ENCODE data around the gene PPP1CB. TPM values are rescaled to one million over a fixed set of nuclear protein-coding genes. Genes with fewer than 3 reads are reported as not detected.

The PPP1CB gene
- polyA plus RNA-seq, 1 donor: 178 TPM

DNA sequence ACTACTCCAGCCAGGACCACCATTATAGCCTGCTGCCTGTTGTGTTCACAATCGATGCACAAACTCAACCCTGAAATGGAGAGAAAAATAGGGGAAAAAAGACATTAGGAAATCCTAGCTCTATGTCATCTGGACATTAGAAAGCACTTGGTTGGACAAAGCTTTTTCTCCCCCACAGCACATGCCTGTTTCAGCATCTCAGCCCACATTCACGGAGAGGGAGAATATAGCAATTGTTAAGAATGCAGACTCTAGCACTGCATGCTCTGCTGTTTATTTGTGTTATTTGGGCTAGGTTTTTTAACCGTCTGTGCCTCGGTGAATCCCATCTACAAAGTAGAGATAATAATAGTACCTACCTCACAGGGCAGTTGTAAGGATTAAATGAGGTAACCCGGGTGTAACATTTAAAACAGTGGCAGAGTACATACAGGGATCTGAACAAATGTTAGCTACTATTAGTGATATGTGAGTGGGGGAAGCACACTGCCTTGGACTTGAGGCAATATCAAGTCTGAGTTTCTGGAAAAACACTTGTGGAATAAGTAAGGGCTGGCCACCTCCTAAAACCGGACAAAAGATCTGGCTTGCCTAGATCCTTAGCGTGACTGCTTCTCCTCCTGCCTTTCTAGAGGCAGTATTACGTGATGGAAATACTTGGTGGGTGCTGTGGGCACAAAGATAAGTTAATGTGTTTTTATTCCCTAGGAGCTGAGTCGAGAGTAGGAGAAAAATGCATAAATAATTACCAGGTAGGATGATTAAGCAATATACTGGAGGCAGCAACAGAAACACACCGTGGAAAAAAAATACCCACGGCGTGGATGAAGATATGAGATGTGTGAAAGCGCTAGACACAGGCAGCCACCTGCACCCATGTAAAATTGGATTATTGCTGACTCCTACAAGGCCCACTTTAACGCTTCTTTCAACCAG is 1.0 kb upstream of the PPP1CB start:
- Histone ChIP-seq H3K27me3 (ENCODE audit: control insufficient read depth, insufficient read depth, low read length) (no peaks in the 10 kb centered on the region), H3K4me1 (ENCODE audit: control insufficient read depth, insufficient read depth, low read length) (peaks cover 27% of the 10 kb centered on the region), H3K36me3 (ENCODE audit: control insufficient read depth, insufficient read depth, low read length) (no peaks in the 10 kb centered on the region), H3K27ac (ENCODE audit: low read length) (peak overlapping the region; percentile 96), H3K4me3 (ENCODE audit: low read length) (peak overlapping the region; percentile 53), H3K9me3 (ENCODE audit: control insufficient read depth, low read depth, low read length) (no peaks in the 10 kb centered on the region)
- 20% methylated on average over 5 of the region's 14 CpGs for WGBS (ENCODE audit: insufficient coverage, low lambda C conversion rate)
- peak in 1 of 2 donors; percentile 62 for DNase-seq

DNA sequence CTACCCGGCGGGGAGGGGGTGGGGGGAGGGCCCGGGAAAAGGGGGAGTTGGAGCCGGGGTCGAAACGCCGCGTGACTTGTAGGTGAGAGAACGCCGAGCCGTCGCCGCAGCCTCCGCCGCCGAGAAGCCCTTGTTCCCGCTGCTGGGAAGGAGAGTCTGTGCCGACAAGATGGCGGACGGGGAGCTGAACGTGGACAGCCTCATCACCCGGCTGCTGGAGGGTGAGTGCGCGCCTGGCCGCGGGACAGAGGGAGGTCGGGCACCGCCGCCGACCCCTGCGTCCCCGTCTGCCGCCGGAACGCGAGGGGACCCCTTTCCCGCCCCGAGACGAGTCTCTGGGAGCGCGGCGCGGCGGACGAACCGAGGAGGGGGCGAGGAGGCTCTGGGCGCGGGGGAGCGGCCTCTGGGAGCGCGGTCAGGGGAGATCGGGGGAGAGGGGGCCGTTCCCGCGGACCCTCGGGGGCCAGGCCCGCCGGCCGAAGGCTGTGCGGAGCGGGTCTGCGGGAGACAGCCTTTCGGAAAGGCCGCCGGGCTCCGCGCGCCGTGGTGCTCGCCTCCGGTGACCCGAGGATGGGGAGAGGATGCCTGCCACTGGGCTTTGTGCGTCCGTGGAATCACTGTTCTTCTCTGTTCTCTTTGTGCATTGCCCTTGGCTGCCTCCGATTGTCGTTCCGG is 463 bp downstream of the PPP1CB start:
- WGBS (ENCODE audit: insufficient coverage, low lambda C conversion rate): no CpG with 5 or more reads among the region's 78 CpGs
- Histone ChIP-seq H3K4me1 (ENCODE audit: control insufficient read depth, insufficient read depth, low read length) (peaks cover 27% of the 10 kb centered on the region), H3K27ac (ENCODE audit: low read length) (peak overlapping the region; percentile 96), H3K27me3 (ENCODE audit: control insufficient read depth, insufficient read depth, low read length) (no peaks in the 10 kb centered on the region), H3K36me3 (ENCODE audit: control insufficient read depth, insufficient read depth, low read length) (no peaks in the 10 kb centered on the region), H3K9me3 (ENCODE audit: control insufficient read depth, low read depth, low read length) (no peaks in the 10 kb centered on the region), H3K4me3 (ENCODE audit: low read length) (peak overlapping the region; percentile 87)
- DNase-seq: no peak

DNA sequence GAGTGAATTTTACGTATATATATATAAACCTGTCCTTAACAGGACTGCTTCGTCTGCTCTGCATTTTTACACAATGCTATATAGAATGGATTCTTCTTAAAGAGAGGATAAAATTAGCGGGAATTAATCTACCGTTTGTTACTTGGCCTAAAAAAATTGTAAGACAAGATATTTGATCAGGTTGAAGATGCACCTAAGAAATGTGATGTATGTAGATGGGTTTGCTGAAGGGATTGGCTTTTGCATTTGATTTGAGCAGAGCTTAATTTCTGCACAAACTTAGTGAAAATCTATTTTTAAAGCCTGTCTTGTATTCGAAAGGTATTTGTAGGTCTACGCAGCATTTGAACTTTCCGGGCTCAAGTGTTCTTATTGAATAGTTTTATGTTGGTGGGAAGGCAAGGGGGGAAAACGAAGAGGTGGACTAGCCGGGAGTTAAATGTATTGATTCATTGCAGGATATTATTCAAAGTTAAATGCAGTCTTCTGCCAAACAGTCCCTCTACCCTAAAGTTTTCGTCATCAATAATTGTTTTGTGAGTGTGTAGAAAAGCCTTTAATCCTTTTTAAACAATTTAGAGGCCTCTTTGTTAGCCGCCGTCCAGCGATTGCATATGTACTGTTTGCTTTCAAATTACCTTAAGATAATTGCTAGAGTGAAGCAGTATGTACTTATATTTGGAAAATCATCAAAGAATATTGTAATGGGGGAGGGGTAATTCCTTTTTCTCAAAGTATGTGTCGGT is 1.2 kb downstream of the PPP1CB start:
- DNase-seq: peak in 1 of 2 donors; percentile 42
- H3K4me1 ChIP-seq (ENCODE audit: control insufficient read depth, insufficient read depth, low read length): peaks cover 27% of the 10 kb centered on the region

DNA sequence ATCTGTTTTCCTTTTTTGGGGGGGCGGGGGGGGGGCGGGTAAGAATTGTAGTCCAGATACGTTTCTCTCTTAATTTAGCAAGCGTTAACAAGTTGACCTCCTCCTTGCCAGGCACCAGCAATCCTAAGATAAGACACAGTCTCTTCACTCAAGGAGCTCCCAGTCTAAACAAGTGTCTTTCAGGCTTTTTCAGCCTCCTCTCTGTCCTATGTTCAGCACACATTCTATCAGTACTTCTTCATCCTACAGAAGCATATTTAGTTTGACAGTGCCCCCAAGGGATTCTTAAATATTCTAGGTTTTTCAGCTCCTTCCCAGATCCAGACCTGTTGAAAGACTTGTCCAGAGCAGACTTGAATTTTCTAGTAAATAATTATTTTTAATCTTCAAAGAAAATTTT is 2.7 kb downstream of the PPP1CB start:
- H3K9me3 ChIP-seq (ENCODE audit: control insufficient read depth, low read depth, low read length): no peaks in the 10 kb centered on the region
- H3K27me3 ChIP-seq (ENCODE audit: control insufficient read depth, insufficient read depth, low read length): no peaks in the 10 kb centered on the region
- peak overlapping the region; percentile 87 for H3K4me3 ChIP-seq (ENCODE audit: low read length)
- peaks cover 12% of the 10 kb centered on the region for H3K36me3 ChIP-seq (ENCODE audit: control insufficient read depth, insufficient read depth, low read length)
- no CpG with 5 or more reads among the region's 4 CpGs for WGBS (ENCODE audit: insufficient coverage, low lambda C conversion rate)
- peak overlapping the region; percentile 17 for H3K27ac ChIP-seq (ENCODE audit: low read length)
- peaks cover 15% of the 10 kb centered on the region for H3K4me1 ChIP-seq (ENCODE audit: control insufficient read depth, insufficient read depth, low read length)
- peak in 1 of 2 donors; percentile 14 for DNase-seq

More for the DNA sequence above, 1.2 kb downstream of the PPP1CB start:
- no peaks in the 10 kb centered on the region for H3K36me3 ChIP-seq (ENCODE audit: control insufficient read depth, insufficient read depth, low read length)
- WGBS (ENCODE audit: insufficient coverage, low lambda C conversion rate): 0% methylated on average over 2 of the region's 14 CpGs
- H3K4me3 ChIP-seq (ENCODE audit: low read length): peak overlapping the region; percentile 87
- H3K9me3 ChIP-seq (ENCODE audit: control insufficient read depth, low read depth, low read length): no peaks in the 10 kb centered on the region
- no peaks in the 10 kb centered on the region for H3K27me3 ChIP-seq (ENCODE audit: control insufficient read depth, insufficient read depth, low read length)
- peak overlapping the region; percentile 96 for H3K27ac ChIP-seq (ENCODE audit: low read length)

DNA sequence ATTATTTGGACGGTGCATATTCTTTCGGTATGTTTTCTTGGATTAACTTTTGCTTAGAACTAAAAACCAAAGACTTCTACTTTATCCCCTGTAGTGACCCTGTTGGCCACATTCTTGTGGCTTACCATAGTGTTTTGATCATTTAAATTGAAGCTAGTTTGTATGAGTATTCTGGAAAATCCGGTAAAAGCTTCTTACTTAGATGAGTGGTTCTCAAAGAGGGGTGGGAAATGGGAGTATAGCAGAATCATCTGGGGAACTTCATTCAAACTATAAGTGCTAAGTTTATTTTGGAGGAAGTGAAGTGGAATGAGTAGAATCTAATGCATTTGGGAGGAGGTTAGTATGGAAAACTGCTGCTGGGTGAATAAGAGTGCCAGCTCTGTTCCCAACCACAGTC is 3.8 kb downstream of the PPP1CB start:
- 86% methylated on average over 2 of the region's 3 CpGs for WGBS (ENCODE audit: insufficient coverage, low lambda C conversion rate)
- Histone ChIP-seq H3K36me3 (ENCODE audit: control insufficient read depth, insufficient read depth, low read length) (peaks cover 15% of the 10 kb centered on the region), H3K27ac (ENCODE audit: low read length) (no peak overlapping the region), H3K4me3 (ENCODE audit: low read length) (no peak overlapping the region), H3K4me1 (ENCODE audit: control insufficient read depth, insufficient read depth, low read length) (peaks cover 4% of the 10 kb centered on the region), H3K27me3 (ENCODE audit: control insufficient read depth, insufficient read depth, low read length) (no peaks in the 10 kb centered on the region), H3K9me3 (ENCODE audit: control insufficient read depth, low read depth, low read length) (no peaks in the 10 kb centered on the region)
- DNase-seq: no peak

DNA sequence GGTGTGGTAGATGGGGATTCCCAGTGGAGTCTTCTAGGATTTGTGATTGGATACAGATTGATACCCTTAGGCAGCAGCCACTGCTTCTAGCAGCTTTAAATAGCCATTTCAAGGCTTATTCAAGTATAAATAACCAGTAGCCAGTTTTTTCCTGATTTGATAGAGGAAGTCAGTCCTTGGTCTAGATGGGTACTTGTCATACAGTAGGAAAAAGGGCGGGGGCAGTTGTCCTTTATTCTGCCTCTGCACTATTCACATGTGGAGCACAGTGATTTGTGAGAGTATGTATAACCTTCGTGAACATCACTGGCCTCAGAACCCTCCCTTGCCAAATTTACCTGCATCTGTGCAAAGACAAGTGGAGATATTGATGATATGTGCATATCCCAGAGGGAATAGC is 6.8 kb downstream of the PPP1CB start:
- H3K9me3 ChIP-seq (ENCODE audit: control insufficient read depth, low read depth, low read length): no peaks in the 10 kb centered on the region
- DNase-seq: no peak
- H3K27me3 ChIP-seq (ENCODE audit: control insufficient read depth, insufficient read depth, low read length): no peaks in the 10 kb centered on the region
- no peak overlapping the region for H3K4me3 ChIP-seq (ENCODE audit: low read length)
- no peaks in the 10 kb centered on the region for H3K4me1 ChIP-seq (ENCODE audit: control insufficient read depth, insufficient read depth, low read length)
- no peak overlapping the region for H3K27ac ChIP-seq (ENCODE audit: low read length)
- no CpG with 5 or more reads among the region's 2 CpGs for WGBS (ENCODE audit: insufficient coverage, low lambda C conversion rate)
- H3K36me3 ChIP-seq (ENCODE audit: control insufficient read depth, insufficient read depth, low read length): peaks cover 22% of the 10 kb centered on the region

DNA sequence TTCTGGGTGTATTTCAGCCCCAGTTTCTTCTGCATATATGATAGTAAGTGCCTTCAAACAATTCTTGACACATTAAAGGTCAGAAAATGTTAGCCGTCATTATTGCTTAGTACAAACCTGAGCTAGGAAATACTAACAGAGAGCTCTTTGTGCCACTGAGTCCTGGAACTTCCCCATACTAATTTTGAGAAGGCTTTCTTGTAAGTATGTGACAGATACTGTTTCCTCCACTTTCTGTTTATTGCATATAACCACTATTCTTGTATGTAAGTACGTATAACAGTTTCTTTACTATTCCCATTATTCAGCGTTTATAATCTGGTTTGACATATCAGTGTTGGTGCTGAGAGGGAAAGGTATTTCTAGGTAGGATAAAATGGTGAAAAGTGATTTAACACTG is 9.8 kb downstream of the PPP1CB start:
- WGBS (ENCODE audit: insufficient coverage, low lambda C conversion rate): 100% methylated on average over 1 of the region's 3 CpGs
- no peaks in the 10 kb centered on the region for H3K4me1 ChIP-seq (ENCODE audit: control insufficient read depth, insufficient read depth, low read length)

DNA sequence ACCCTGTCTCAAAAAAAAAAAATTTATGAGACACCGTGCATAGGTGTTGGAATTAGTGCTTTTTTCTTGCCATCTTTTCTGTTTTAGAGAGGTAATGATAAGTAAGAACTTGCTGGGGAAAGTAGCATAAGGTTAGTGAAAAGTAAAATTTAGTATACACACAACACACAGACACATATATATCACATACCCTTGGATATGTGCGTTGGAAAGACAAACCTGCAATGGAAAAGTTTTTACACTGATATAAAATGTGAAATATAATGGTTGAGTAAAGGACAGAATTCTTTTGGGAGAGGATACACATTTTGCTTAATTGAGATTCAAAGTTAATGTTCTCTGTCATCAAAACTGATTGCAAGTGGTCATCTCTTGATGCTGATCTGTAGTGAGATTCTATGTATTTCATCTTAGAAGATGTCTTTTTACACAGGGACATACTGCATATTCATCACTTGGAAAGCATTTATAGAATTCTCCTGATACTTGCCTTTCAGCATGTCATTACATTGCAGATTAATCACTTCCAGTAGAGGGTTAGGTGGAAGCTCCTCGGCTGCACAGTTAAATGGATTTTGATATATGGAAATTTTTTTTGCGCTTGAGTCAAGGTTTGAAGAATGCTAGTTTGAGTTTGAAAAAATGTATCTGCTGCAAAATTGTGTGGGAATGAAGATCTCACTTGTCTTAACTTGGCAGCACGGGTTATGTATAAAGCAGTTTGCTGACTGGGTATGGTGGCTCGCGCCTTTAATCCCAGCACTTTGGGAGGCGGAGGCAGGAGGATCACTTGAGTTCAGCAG is 13.5 kb downstream of the PPP1CB start:
- DNase-seq: no peak
- no peaks in the 10 kb centered on the region for H3K4me1 ChIP-seq (ENCODE audit: control insufficient read depth, insufficient read depth, low read length)
- peaks cover 7% of the 10 kb centered on the region for H3K36me3 ChIP-seq (ENCODE audit: control insufficient read depth, insufficient read depth, low read length)
- no peak overlapping the region for H3K4me3 ChIP-seq (ENCODE audit: low read length)
- no peaks in the 10 kb centered on the region for H3K9me3 ChIP-seq (ENCODE audit: control insufficient read depth, low read depth, low read length)
- no peak overlapping the region for H3K27ac ChIP-seq (ENCODE audit: low read length)
- WGBS (ENCODE audit: insufficient coverage, low lambda C conversion rate): 100% methylated on average over 2 of the region's 8 CpGs
- no peaks in the 10 kb centered on the region for H3K27me3 ChIP-seq (ENCODE audit: control insufficient read depth, insufficient read depth, low read length)

More for the DNA sequence above, 9.8 kb downstream of the PPP1CB start:
- Histone ChIP-seq H3K36me3 (ENCODE audit: control insufficient read depth, insufficient read depth, low read length) (peaks cover 22% of the 10 kb centered on the region), H3K4me3 (ENCODE audit: low read length) (no peak overlapping the region), H3K27me3 (ENCODE audit: control insufficient read depth, insufficient read depth, low read length) (no peaks in the 10 kb centered on the region), H3K9me3 (ENCODE audit: control insufficient read depth, low read depth, low read length) (no peaks in the 10 kb centered on the region), H3K27ac (ENCODE audit: low read length) (no peak overlapping the region)
- DNase-seq: no peak

DNA sequence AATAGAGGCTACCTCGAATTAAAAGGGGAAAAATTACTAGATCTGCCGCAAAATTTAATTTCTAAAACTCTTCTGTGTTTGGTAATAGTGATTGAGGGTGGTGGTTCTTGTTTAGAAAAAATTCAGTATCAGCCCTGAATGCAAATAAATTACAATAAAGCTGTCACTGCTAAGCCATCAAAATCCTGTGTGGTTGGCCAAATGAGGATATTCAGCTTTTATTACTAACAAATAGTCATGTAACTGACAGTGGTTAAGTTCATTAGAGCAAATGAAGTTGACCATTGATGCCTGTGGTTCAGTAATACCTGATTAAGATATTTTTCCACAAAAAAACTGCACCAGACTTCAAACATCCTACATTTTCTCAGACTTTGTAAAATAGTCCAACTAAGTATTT is 14.4 kb downstream of the PPP1CB start:
- Histone ChIP-seq H3K36me3 (ENCODE audit: control insufficient read depth, insufficient read depth, low read length) (peaks cover 3% of the 10 kb centered on the region), H3K27me3 (ENCODE audit: control insufficient read depth, insufficient read depth, low read length) (no peaks in the 10 kb centered on the region), H3K9me3 (ENCODE audit: control insufficient read depth, low read depth, low read length) (no peaks in the 10 kb centered on the region), H3K4me3 (ENCODE audit: low read length) (no peak overlapping the region), H3K4me1 (ENCODE audit: control insufficient read depth, insufficient read depth, low read length) (no peaks in the 10 kb centered on the region), H3K27ac (ENCODE audit: low read length) (no peak overlapping the region)
- DNase-seq: no peak
- WGBS (ENCODE audit: insufficient coverage, low lambda C conversion rate): 93% methylated on average over 2 of the region's 2 CpGs
